ENCODE measurements around the gene PAQR6.

- TF ChIP-seq POLR2A (IDR thresholded peaks at IDR 0.05) (no peak), CTCF (IDR thresholded peaks at IDR 0.05) (no peak), POLR2AphosphoS5 (IDR thresholded peaks at IDR 0.05) (no peak), EP300 (IDR thresholded peaks at IDR 0.05) (no peak)
Measured at GRCh38 chr1:156238248-156238647, 9.6 kb downstream of the PAQR6 start.

All from stomach (tissue), 4 donors.